Putamen (tissue), 1 donor: ENCODE data around the gene HJURP.

Experiments
- DNase-seq: peaks from one replicate; pipeline ENCODE4 v3.0.0-alpha.2; 2016; ENCODE audit warnings: low spot score

The HJURP gene

DNA sequence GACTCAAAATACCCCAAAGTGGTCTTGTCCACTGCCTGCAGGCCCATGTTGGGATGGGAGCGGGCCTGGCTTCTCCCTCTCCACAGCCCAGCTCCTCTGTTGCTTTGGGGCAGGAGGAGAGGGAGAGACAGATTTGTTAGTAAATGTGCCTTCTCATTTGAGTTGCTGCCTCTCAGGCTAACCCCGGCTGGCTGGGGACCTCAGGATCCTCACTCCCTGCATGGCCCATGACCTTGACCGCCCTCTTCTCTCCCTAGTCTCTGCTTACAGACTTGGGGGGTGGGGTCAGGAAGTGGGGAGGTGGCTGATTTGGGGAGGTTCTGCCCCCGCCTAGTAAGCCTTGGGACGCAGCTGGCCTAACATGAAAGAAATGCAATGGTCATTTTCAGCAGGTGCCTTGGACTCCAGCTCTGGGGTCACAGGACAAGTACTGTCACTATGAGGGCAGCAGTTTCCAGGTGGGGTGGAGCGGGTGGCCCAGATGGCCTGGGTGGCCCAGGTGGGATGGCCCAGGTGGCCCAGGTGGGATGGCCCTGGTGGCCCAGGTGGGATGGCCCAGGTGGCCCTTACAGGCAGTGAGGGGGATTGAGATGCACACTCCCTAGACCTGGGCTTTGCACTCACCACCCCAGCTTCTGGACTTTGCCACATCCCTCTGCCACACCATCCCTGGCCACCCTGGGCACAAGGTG, 24.1 kb downstream of the HJURP start:
- no peak for DNase-seq

DNA sequence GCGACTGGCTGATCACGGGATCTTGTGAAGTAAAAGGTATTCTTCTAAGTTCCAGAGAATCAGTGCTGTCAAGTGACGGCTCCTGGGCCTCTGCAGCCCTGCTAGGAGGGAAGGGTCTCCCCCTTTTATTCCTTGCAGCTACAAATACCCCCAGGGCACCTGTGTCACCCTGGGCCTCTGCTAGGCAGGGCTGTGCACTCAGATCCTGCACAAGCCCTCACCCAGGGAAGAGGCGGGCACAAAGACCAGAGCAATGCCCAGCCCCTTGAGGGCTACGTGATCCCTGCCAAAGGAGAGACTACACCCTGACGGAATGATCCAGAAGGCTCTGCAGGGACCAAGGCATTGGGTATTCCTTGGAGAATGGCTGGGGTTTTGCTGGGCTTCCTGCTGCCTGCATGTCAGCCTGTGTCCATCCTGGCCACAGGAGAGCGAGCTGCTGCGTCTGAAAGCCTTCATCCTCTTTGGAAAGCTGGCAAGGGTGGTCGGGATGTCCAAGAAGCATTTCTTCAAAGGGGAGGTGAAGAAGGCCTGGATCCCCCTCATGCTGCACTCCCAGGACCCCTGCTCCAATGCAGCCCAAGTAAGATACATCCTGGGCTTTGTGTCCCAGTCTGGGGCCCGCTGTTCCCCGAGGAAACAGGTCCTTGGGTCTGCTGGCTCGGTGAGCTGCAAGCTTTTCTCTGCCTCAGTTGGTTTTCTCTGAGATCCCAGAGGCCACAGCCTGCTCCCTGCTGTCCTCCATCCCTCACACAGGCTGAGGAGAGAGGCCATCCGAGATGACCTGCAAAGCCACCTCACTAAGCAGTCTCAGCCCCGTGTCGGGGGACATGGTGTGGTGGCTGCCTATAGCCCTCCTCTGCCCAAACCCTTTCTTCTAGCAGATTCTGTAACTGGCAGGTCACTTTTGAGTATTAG, 24.9 kb downstream of the HJURP start:
- DNase-seq: no peak

DNA sequence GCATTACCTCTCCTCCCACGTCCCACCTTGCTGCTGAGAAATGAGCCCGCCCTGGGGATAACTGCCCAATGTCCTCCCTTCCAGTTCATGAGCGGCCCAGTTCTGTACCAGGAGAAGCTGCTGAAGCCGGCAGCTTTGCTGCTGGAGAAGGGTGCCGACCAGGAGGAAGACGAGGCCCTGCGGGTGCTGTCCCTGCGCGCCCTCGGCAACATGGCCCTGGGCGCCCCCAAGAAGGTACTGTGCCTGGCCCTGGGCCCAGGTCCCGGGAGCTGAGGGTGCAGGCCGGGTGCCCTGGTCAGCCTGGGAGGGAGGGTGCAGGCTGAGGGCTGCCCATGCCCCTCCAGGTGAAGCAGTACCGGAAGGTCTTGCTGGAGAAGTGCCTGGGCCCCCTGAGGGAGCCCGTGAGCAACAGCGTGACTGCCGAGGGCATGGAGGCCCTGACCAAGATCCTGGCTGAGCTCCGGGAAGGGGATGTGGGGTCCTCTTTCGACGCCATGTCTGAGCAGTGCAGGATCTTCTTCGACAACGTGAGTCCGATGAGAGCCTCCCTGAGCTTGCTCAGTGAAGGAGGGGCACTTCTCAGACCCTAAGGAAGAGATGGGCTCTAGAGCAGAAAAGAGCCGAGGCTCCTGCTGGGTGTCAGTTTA, 25.7 kb downstream of the HJURP start:
- no peak for DNase-seq

DNA sequence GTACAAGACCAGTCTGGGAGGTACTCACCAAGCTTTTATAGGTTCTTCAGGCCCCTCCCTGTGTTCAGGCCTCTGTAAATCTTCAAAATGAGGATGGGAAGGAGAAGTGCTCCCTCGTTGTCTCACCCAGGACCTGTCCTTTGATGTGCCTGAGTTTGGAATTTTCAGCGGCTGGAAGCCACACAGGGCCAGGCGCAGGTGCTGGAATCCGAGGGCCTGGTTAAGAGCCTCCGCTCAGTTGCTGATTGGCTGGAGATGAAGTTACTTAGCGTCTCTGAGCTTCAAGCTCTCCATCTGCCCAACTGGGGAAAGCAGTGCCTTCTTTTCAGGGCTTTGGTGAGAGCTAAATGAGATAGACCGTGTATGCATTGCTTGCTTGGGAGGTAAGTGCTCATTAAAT, 30.0 kb downstream of the HJURP start:
- DNase-seq: no peak

DNA sequence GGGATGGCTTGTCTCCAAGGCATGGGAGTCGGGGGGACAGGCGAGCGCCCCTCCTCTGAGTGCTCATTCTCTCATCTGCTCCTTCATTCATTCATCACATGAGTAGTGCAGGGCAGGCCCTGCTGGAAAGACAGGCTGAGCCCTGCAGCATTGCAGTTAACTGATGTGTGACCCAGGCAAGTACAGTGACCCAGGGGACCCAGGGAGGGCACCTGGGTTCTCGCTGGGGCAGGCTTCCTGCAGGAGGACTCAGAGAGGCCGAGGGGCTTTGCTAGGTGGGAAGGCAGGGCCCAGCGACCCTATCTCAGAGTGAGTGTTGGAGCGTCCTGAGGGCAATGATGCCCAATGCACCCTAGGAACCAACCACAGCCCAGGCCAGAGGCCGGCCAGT, 30.6 kb downstream of the HJURP start:
- no peak for DNase-seq

DNA sequence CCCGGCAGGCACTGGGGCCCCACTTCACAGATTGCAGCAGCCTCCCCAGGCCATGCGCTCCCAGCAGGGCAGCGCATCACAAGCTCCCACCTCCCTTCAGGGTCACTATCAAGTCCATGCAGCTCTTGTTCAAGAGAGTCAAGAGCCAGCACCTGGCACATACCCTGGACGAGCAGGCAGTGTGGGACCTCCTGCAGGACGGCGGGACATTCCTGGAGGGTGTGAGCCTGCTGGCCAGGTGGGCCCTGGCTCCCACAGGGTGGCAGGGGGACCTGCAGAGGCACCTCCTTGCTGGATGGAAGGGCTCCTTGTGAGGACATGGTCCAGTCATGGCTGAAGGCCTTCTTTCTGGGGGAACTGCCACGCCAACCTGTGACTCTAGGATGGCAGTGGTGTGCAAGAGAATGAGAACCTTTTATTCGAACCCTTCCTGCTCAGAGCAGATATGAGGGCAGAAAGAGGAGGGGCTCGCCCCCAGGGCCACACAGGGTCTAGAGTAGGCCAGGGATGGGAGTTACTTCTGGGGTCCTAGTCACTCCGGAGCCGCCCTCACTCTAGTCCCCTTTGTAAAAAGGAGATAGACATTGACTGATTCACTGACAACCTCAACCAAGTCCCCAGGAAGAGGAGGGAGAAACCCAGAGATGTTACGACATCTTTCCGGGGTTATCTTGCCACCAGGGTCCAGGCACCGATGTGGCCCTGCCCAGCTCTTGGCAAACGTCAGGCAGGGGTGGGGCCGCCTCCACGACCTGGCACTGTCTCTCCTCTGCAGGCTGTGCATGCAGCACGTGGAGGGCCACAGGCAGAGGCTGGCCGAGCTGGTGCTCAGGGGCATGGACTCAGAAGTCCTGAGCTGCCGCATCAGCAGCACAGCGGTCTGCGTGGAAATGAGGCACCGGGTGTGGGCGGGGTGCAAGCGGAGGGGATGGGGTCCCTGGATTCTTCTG, 31.3 kb downstream of the HJURP start:
- no peak for DNase-seq

DNA sequence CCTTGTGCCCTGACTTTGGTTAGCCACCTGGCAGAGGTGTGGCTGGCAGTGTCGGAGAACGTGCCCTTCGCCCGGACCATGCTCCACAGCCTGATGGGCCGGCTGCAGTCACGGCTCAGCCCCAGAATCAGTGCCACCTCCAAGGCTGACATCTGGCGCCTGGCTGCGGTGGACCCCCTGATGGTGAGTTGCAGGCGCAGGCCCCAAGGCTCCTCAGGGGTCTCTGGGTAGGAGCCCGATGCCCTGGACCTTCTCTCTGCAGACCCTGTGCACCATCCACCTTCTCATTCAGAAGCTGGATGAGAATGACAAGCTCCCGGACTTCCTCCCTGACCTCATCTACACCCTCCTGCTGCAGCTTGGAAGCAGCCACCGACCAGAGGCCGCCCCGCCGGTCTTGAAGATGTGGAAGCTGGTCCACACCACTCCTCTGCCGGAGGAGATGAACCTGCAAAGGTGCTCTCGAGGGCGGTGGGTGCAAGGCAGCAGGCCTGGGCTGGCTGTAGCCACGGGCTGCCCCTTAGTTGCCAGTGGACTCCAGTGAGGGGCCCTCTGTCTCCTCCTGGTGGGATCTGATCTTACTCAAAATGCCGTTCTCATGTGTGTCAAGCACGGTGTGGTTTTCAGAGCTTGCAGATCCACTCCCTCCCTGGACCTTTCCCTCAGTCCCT, 32.1 kb downstream of the HJURP start:
- DNase-seq: no peak

DNA sequence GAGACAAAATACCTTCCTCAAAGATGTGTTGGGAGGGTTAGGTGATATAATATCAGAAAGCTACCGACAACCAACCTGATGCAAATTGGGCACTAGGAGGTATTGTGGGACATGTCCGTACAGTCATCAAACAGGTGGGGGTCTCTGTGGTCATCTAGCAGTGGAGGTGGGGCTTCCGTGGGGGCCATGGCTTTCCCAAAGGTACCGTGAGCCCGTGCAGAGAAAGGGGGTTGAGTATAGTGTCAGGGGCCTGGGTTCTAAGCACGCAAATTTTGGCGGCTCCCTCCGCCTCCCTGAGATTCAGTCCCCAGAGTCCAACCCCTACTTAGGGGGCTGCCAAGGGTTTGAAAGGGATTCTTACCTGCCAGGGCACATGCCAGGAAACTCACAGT, 32.6 kb downstream of the HJURP start:
- no peak for DNase-seq

DNA sequence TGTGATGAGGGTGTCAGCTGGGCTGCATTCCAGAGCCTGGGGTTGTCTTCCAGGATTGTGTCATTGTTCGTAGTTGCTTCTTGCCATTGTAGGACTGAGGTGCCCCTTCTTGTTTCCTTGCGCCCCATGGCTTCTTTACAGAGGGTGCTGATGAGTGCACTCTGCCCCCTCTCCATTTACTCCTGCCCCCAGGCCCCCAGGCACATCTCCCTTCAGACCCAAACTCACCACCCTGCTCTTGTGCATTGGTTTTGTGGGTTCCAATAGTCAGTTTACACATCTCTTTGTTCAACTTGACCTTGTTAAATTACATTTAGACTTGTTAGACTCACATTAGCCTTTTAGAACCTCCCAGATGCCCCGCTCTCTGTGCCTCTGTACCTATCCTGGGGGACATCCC, 33.1 kb downstream of the HJURP start:
- no peak for DNase-seq

DNA sequence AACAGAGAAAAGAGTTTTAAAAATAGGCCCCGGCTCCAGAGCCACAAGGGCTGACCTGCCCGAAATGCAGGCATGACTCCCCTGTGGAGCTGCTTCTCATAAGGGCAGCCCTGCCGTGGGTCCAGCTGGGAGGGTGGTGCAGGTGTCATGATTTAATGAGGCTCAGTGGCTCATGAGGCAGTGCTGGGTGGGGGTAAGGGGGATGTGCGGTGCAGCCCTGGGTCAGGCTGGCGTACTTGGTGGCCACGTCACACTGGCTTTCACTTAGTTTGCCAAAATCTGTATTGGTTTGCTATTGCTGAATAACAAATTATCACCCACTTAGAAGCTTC, 33.6 kb downstream of the HJURP start:
- DNase-seq: no peak

DNA sequence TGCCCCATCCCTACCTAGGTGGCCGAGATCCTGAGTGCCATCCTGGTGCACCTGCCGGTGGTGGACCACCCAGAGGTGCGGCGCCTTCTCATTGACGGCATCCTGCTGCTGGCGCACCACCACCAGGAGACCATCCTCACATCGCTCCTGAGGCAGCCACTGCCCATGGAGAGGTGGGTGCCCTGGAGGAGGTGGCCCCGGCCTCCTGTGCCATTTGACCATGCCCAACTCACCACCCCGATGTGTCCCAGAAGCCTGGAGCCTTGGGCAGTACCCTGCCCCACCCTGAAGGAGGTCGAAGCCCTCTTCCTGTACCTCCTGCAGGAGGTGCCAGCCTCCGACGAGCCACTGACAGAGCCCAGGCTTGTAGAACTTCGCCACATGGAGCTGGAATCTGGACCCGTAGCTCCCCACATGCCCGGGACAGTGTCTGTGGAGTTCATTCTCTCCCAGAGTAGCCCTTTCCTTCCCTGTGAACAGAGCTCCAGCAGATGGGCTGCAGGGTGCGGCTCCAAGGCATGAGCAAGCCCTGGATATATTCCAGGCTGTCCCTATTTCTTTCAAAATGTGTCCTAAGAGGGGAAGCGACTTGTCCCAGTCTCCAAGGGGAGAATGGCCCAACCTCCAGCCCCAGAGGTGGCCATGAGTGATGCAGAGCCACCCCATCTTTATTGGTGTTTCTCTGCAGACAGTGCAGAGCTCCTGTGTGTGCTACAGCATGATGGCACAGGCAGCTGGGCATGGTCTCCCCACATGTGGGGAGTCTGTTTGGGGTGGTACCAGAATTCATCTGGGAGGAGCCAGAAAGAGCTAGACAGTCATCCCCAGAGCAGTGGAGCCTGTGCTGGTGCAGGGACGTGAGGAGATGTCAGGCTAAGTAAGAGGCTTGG, 34.2 kb downstream of the HJURP start:
- no peak for DNase-seq

DNA sequence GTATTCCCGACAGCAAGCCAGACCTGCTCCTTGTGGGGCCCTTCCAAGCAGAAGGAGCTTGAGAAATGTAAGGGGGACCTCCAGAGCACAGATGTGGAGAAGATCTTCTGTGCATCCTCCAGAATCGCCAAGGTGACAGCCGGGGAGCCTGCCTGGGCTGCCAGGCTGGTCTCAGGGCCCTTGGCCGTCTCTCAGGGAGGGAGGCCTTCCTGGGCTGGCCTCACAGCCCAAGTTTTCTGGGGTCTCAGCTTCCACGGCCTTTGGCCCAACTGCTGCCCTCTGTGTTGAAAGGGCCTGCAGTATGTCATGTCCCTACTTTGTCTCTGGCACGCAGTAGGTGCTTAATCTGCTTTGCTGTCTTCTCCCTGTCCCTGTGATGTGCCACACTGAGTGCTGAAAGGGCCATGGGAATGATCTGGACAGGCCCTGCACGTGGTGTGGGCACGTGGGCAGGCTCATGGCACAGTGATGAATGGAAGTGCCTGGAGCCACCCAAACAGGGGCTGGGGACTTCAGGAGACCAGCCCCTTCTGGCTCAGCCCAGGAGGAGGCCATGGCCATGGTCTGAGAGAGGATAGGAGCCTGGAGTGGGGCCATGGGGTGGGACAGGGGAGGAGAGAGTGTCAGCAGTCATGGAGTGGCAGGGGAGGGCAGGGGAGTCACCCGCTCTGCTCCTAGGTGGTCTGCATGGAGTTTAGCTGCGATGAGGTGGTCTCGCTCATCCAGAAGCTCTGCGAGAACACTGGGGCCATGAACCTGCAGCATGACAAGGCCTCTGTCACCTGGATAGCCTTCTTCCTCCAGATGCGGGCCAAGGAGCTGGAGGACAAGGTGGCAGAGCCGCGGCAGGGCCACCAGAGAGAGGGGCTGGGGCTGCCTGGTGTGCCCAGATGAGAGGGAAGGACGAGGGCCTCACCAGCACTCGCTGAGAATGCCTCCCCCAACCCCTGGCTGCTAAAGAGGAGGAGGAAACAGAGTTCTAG, 35.4 kb downstream of the HJURP start:
- no peak for DNase-seq

DNA sequence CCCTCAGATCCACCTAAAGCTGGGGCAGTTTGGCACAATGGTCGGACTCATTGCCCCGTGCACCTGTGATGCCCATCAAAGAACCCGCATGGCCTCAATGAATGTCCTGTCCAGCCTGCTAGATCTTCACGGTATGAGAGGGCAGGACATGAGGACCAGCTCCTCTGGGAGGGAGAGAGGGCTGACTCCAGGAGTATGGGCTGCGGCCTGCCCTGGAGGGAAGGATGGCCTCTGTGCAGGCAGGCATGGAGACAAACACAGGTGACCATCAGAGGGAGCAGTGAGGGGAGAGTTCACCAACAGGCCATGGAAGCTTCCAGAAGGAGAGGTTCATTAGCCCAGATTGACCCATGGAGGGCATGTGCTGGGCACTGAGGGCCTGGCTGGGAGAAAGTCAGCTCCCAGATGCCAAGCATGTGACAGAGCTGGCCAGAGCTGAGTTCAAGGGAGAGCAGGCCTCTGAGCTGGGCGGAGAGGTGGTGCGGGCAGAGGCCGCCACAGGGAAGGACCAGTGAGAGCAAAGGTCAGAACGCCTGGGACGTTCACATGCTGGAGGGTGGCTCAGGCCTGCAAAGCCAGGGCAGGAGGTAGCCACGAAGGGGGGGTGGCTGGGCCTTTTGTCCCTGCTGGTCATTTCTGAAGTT, 36.2 kb downstream of the HJURP start:
- DNase-seq: no peak

DNA sequence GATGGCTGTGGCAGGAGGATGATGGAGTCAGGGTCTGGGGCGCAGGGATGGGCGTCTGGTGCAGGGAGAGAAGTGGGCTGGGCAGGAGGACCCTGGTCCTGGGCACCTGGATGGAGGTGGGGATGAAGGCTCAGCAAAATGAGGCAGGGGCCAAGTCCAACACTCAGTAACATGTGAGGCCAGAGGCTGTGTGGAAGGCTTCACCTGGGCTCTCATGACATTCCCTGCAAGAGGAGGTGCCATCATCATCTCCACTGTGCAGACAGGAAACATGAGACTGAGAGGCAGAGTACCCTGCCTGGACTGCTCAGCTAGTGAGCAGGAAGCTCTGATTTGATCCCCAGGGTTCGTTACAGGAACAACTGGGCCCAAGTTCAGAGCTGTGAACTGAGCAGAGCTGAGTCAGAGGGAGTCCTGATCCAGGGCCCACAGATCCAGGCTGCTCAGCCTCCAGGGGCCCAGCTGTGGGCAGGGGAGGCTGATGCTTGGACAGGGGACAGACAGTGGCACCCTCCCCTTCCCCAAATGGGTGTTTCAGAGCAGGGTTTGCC, 36.9 kb downstream of the HJURP start:
- DNase-seq: no peak

DNA sequence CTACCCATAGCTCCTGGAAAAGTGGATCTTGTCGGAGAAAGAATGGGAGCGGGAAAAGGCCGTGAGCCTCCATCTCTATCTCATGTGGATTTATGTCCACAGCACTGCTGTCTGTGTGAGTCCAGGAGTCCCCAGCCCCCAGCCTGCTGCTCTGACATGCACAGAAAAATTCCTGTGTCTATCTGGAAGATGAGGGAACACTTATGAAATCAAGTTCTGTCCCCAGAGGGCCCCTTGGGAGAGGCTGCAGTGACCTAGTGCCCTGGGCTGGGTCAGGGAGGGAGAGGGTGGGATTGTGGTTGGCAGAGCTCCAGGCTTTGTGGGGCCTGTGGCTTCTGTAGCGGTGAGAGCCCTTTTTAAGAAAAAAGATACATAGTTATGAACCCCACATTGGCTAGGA, 37.6 kb downstream of the HJURP start:
- DNase-seq: no peak

DNA sequence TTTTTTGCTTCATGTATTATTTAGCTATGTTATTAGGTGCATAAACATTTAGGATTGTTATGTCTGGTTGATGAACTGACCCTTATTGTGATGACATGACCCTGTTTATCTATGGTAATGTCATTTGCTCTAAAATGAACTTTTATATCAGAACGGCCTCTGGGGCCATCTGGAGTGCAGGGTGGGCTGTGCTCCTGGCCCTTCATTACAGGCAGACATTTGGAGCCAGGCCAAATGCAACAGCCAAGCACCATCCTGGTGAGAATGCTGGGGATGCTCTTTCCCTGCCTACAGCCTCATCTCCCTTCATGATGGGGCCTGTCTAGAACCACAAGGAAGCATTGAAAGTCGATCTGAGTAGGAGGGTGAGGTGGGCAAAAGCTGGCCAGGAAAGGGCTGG, 38.0 kb downstream of the HJURP start:
- no peak for DNase-seq

DNA sequence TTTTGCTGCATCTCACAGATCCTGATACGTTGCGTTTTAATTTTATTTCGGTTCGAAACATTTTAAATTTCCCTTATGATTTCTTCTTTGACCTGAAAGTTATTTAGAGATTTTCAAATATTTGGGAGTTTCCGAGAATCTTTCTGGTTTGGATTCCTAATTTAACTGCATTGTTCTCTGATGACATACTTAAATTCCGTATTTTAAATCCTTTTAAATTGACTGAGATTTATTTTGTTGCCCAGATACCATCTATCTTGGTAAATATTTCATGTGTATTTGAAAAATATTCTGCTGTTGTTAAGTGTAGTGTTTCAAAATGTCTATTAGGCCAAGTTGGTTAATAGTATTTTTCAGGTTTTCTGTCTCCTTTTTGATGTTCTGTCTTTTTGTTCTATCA, 38.5 kb downstream of the HJURP start:
- DNase-seq: no peak

DNA sequence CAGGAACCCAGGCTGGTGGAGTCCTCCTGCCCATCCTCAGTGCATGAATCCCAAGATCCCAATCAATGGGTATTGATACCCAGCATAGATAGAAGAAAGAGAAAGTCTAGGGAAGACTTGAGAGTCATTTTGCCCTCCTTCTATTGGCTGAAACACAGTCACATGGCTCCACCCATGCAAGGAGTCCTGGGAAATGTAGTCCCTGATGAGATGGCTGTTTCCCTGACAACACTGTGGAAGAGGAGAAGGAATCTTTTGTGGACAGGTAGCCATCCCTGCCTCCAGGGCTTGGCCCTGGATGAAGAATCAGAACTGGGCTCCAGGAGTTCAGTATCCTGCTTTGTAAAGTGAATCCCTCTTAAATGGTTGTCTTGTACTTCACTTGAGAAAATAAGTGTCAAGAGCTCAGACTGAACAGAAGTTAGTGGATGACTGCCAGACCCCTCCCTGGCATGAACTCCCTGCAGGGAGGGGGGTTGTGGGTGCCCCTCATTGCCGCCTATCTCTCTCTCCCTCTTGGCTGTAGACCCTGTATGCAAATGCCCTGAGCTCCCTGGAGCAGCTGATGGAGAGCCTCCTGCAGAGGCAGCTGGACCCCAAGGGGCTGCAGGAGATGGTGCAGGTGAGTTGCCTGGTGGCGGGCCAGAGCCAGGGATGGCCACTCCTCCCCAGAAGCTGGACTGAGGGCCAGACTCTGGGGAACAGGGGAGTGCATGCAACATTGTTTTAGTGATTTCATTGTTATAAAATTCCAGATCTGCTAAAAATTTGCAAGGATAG, 40.1 kb downstream of the HJURP start:
- DNase-seq: no peak
